HepG2 (cell line): ENCODE data around the gene UNC5CL. TPM values are rescaled to one million over a fixed set of nuclear protein-coding genes. Genes with fewer than 3 reads are reported as not detected.

ENCODE experiments used
- ATF7 ChIP-seq, 2 experiments: fragments of 450-650 bp in 1 of 2; sonication (generic) in 1 of 2; formaldehyde crosslinking in 1 of 2; IDR thresholded peaks; 2 replicates each; pipeline versions ENCODE4 v1.4.0 to v1.6.1; 2016 to 2020; ENCODE audit warnings: antibody characterized with exemption in 1 of 2, mild to moderate bottlenecking in 1 of 2, missing genetic modification reagents in 1 of 2
- CBX1 ChIP-seq: IDR thresholded peaks from one replicate; pipeline ENCODE4 v1.6.1; 2016; ENCODE audit warnings: antibody characterized with exemption, low read depth
- GPN1 ChIP-seq: sonication (generic); formaldehyde crosslinking; IDR thresholded peaks from 2 replicates; pipeline ENCODE4 v1.5.1; 2020; ENCODE audit warnings: missing genetic modification reagents, borderline replicate concordance
- GZF1 ChIP-seq: sonication (generic); formaldehyde crosslinking; IDR thresholded peaks from 2 replicates; pipeline ENCODE4 v1.5.1; 2020; ENCODE audit warnings: mild to moderate bottlenecking, missing genetic modification reagents
- HDAC2 ChIP-seq: sonication (generic); formaldehyde crosslinking; IDR thresholded peaks from 2 replicates; pipeline ENCODE4 v1.4.0; 2020; ENCODE audit warnings: missing genetic modification reagents
- HNRNPLL ChIP-seq: fragments of 200-400 bp; formaldehyde crosslinking; IDR thresholded peaks from 2 replicates; pipeline ENCODE4 v1.6.1; 2017; ENCODE audit warnings: mild to moderate bottlenecking, low read depth, low read length; ENCODE audit not compliant: poor library complexity, severe bottlenecking
- MYPOP ChIP-seq: sonication (generic); formaldehyde crosslinking; IDR thresholded peaks from 2 replicates; pipeline ENCODE4 v1.8.1; 2023; ENCODE audit warnings: mild to moderate bottlenecking, moderate library complexity, missing genetic modification reagents
- NAIF1 ChIP-seq: sonication (generic); formaldehyde crosslinking; IDR thresholded peaks from 2 replicates; pipeline ENCODE4 v1.5.0; 2020; ENCODE audit warnings: mild to moderate bottlenecking, missing genetic modification reagents, borderline replicate concordance
- SMAD1 ChIP-seq: sonication (generic); formaldehyde crosslinking; IDR thresholded peaks from 2 replicates; pipeline ENCODE4 v1.4.0; 2020; ENCODE audit warnings: missing genetic modification reagents, low read depth, mild to moderate bottlenecking, borderline replicate concordance
- SMARCE1 ChIP-seq: fragments of 450-650 bp; IDR thresholded peaks from 2 replicates; pipeline ENCODE4 v1.6.1; 2017; ENCODE audit warnings: borderline replicate concordance
- TBX3 ChIP-seq: fragments of 450-650 bp; IDR thresholded peaks from 2 replicates; pipeline ENCODE4 v1.6.1; 2017; ENCODE audit warnings: antibody characterized with exemption, mild to moderate bottlenecking, inconsistent platforms, borderline replicate concordance
- ZIK1 ChIP-seq: sonication (generic); formaldehyde crosslinking; IDR thresholded peaks from 2 replicates; pipeline ENCODE4 v1.5.0; 2020; ENCODE audit warnings: mild to moderate bottlenecking, low read depth, missing genetic modification reagents, borderline replicate concordance
- ZMYM4 ChIP-seq: sonication (generic); formaldehyde crosslinking; IDR thresholded peaks from 2 replicates; pipeline ENCODE4 v1.8.1; 2023; ENCODE audit warnings: mild to moderate bottlenecking, missing genetic modification reagents
- ZNF235 ChIP-seq: sonication (generic); formaldehyde crosslinking; IDR thresholded peaks from 2 replicates; pipeline ENCODE4 v1.8.1; 2023; ENCODE audit warnings: mild to moderate bottlenecking, missing genetic modification reagents, borderline replicate concordance
- ZNF331 ChIP-seq: sonication (generic); formaldehyde crosslinking; IDR thresholded peaks from 2 replicates; pipeline ENCODE4 v1.4.0; 2020; ENCODE audit warnings: missing genetic modification reagents
- ZNF337 ChIP-seq: sonication (generic); formaldehyde crosslinking; IDR thresholded peaks from 2 replicates; pipeline ENCODE4 v1.5.1; 2020; ENCODE audit warnings: missing genetic modification reagents, low read depth, mild to moderate bottlenecking, borderline replicate concordance
- ZNF615 ChIP-seq: sonication (generic); formaldehyde crosslinking; IDR thresholded peaks from 2 replicates; pipeline ENCODE4 v1.5.0; 2020; ENCODE audit warnings: mild to moderate bottlenecking, missing genetic modification reagents, borderline replicate concordance
- ZNF746 ChIP-seq: sonication (generic); formaldehyde crosslinking; IDR thresholded peaks from 2 replicates; pipeline ENCODE4 v1.8.0; 2022; ENCODE audit warnings: mild to moderate bottlenecking, missing genetic modification reagents
- ZNF841 ChIP-seq: sonication (generic); formaldehyde crosslinking; IDR thresholded peaks from 2 replicates; pipeline ENCODE4 v1.8.1; 2023; ENCODE audit warnings: missing genetic modification reagents, borderline replicate concordance
- ZSCAN12 ChIP-seq: sonication (generic); formaldehyde crosslinking; IDR thresholded peaks from 2 replicates; pipeline ENCODE4 v1.9.0; 2021; ENCODE audit warnings: mild to moderate bottlenecking, missing genetic modification reagents
- ZSCAN9 ChIP-seq: IDR thresholded peaks from 2 replicates; pipeline ENCODE4 v1.6.1; 2016; ENCODE audit warnings: borderline replicate concordance
- polyA plus RNA-seq, 8 experiments: library from polyadenylated mRNA; depleted of rRNA in 3 of 8; stranded (reverse) in 7 of 8; unstranded in 1 of 8; fragments of >200 nt; fragmentation: Illumina TruSeq in 4 of 8; extraction: Trizol in 4 of 8; gene quantifications; 2 replicates each; pipeline versions ENCODE4 v1.2.1 to v1.2.3, GENCODE V29; 2011 to 2016; ENCODE audit warnings: low read depth in 4 of 8, missing spikeins in 1 of 8, mixed read lengths in 1 of 8; ENCODE audit not compliant: insufficient read depth in 1 of 8
- total RNA-seq, 5 experiments: library from RNA; depleted of rRNA; stranded (reverse); fragments of >200 nt; fragmentation: Illumina TruSeq; extraction: Trizol; gene quantifications; 2 replicates each; pipeline ENCODE4 v1.2.3, GENCODE V29; 2016; ENCODE audit warnings: low read depth in 1 of 5
- TF ChIP-seq, protein P1 (sequence below): sonication (generic); formaldehyde crosslinking; IDR thresholded peaks from 2 replicates; pipeline ENCODE4 v1.5.0; 2020; ENCODE audit warnings: missing genetic modification reagents
- TF ChIP-seq, protein P2 (sequence below): sonication (generic); formaldehyde crosslinking; IDR thresholded peaks from 2 replicates; pipeline ENCODE4 v1.5.1; 2020; ENCODE audit warnings: missing genetic modification reagents, mild to moderate bottlenecking, borderline replicate concordance
- TF ChIP-seq, protein P3 (sequence below): IDR thresholded peaks from 2 replicates; pipeline ENCODE4 v1.6.1; 2016; ENCODE audit warnings: low read depth

UNC5CL gene
- total and polyA plus RNA-seq, 2 of the 13 experiments (the other 11 are each of a cell fraction or from before 2014, with no cell fraction given): 2.4 to 2.5 TPM

DNA sequence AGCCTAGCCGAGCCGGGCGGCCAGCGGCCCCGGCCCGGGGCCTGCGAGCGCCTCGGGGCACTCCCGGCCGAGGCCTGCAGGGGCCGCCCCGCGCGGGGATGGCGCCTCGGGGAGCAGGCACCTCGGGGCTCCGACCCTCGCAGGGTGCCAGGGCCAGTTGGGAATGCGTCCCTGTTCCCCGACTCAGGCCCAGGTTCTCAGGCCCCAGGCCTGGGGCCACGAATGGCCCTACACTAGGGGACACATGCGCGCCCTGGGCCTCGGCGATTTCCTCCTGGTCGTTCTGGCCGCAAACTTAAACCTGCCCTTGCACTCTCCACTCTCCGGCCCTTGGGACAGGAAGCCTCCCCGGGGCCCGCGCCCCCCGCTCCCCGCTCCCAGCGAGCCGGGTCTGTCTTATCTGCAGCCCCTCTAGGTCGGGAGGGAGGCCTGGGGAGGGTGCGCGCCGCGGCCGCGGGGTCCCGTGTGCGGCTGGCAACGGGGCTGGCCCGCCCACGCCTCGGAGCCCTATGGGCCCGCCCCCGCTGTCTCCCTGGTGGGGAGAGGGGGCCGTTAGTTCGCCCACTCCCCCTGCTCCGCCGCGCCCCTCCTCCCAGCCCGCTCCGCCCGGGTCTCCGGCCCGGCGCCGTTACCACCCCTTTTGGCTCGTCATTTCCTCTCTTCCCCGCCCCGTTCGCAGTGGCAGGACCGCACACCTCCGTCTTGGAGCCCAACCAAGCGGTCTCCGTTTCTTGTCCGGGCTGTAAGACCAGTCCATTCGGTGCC lies 34.4 kb upstream of the UNC5CL start (continued):
- TF ChIP-seq ZIK1 (CRISPR knock-in tag): no peak
- TF ChIP-seq ZNF337 (CRISPR knock-in tag): no peak
- TF ChIP-seq, protein P1, sequence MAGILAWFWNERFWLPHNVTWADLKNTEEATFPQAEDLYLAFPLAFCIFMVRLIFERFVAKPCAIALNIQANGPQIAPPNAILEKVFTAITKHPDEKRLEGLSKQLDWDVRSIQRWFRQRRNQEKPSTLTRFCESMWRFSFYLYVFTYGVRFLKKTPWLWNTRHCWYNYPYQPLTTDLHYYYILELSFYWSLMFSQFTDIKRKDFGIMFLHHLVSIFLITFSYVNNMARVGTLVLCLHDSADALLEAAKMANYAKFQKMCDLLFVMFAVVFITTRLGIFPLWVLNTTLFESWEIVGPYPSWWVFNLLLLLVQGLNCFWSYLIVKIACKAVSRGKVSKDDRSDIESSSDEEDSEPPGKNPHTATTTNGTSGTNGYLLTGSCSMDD (CRISPR knock-in tag): peak; percentile 49; the same call in 1 of the 2 replicates
- no peak; the same call in 1 of the 2 replicates for TF ChIP-seq MYPOP
- 0 out of 2 replicates have a peak, but pooled peaks have one; percentile 8 for TF ChIP-seq TBX3
- no peak for TF ChIP-seq NAIF1 (CRISPR knock-in tag)
- TF ChIP-seq SMARCE1: no peak
- TF ChIP-seq GPN1 (CRISPR knock-in tag): 0 out of 2 replicates have a peak, but pooled peaks have one; percentile 81
- no peak for TF ChIP-seq ZNF841 (CRISPR knock-in tag)
- peak; percentile 58 for TF ChIP-seq ZMYM4
- TF ChIP-seq ZNF746 (CRISPR knock-in tag): peak; percentile 79
- TF ChIP-seq, protein P2, sequence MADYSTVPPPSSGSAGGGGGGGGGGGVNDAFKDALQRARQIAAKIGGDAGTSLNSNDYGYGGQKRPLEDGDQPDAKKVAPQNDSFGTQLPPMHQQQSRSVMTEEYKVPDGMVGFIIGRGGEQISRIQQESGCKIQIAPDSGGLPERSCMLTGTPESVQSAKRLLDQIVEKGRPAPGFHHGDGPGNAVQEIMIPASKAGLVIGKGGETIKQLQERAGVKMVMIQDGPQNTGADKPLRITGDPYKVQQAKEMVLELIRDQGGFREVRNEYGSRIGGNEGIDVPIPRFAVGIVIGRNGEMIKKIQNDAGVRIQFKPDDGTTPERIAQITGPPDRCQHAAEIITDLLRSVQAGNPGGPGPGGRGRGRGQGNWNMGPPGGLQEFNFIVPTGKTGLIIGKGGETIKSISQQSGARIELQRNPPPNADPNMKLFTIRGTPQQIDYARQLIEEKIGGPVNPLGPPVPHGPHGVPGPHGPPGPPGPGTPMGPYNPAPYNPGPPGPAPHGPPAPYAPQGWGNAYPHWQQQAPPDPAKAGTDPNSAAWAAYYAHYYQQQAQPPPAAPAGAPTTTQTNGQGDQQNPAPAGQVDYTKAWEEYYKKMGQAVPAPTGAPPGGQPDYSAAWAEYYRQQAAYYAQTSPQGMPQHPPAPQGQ (CRISPR knock-in tag): no peak
- peak; percentile 86; the same call in 1 of the 2 replicates for TF ChIP-seq ZNF235 (CRISPR knock-in tag)
- no peak for TF ChIP-seq ZSCAN9 (CRISPR knock-in tag)
- TF ChIP-seq HDAC2 (CRISPR knock-in tag): peak; percentile 40
- TF ChIP-seq ZNF615 (CRISPR knock-in tag): no peak
- TF ChIP-seq CBX1: peak; percentile 21
- no peak for TF ChIP-seq ZSCAN12
- TF ChIP-seq ATF7 (IDR thresholded peaks at IDR 0.05): no peak
- no peak for TF ChIP-seq ATF7 (CRISPR knock-in tag; IDR thresholded peaks at IDR 0.05)
- TF ChIP-seq HNRNPLL: peak; percentile 72
- TF ChIP-seq SMAD1 (CRISPR knock-in tag): no peak
- peak; percentile 77; the same call in 1 of the 2 replicates for TF ChIP-seq GZF1 (CRISPR knock-in tag)
- peak; percentile 75; the same call in 1 of the 2 replicates for TF ChIP-seq ZNF331 (CRISPR knock-in tag)
- TF ChIP-seq, protein P3, sequence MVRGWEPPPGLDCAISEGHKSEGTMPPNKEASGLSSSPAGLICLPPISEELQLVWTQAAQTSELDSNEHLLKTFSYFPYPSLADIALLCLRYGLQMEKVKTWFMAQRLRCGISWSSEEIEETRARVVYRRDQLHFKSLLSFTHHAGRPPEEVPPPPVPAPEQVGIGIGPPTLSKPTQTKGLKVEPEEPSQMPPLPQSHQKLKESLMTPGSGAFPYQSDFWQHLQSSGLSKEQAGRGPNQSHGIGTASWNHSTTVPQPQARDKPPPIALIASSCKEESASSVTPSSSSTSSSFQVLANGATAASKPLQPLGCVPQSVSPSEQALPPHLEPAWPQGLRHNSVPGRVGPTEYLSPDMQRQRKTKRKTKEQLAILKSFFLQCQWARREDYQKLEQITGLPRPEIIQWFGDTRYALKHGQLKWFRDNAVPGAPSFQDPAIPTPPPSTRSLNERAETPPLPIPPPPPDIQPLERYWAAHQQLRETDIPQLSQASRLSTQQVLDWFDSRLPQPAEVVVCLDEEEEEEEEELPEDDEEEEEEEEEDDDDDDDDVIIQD: 0 out of 2 replicates have a peak, but pooled peaks have one; percentile 22
